Parathyroid adenoma (tissue), 2 donors: Measurements from ENCODE around the gene AKR1C2.
"Not testable (repeated sequence)": the region's sequence is repeated elsewhere in the genome, so short reads cannot be mapped to it uniquely, and the experiment has no call there.

Experiments used
- H2AFZ ChIP-seq: fragments of 300-600 bp; sonication (generic); one replicate; pipeline ENCODE4 v1.7.0; 2017; ENCODE audit warnings: antibody characterized with exemption, mild to moderate bottlenecking
- H3K27ac ChIP-seq: fragments of 300-600 bp; sonication (generic); one replicate; pipeline ENCODE4 v1.7.0; 2017
- H3K27me3 ChIP-seq: fragments of 300-600 bp; sonication (generic); one replicate; pipeline ENCODE4 v1.7.0; 2017; ENCODE audit warnings: low read length; ENCODE audit not compliant: control insufficient read depth, insufficient read depth
- H3K36me3 ChIP-seq: fragments of 300-600 bp; sonication (generic); one replicate; pipeline ENCODE4 v1.7.0; 2017; ENCODE audit warnings: low read length; ENCODE audit not compliant: control insufficient read depth, insufficient read depth
- H3K4me1 ChIP-seq: fragments of 300-600 bp; sonication (generic); one replicate; pipeline ENCODE4 v1.7.0; 2017; ENCODE audit warnings: control low read depth
- H3K4me2 ChIP-seq: fragments of 300-600 bp; sonication (generic); one replicate; pipeline ENCODE4 v1.7.0; 2017; ENCODE audit warnings: low read length
- H3K4me3 ChIP-seq: fragments of 300-600 bp; sonication (generic); one replicate; pipeline ENCODE4 v1.7.0; 2017; ENCODE audit warnings: low read depth, low read length
- H3K79me2 ChIP-seq: fragments of 300-600 bp; sonication (generic); one replicate; pipeline ENCODE4 v1.7.0; 2017; ENCODE audit warnings: control low read depth
- H3K9ac ChIP-seq: fragments of 300-600 bp; sonication (generic); one replicate; pipeline ENCODE4 v1.7.0; 2017; ENCODE audit warnings: mild to moderate bottlenecking
- H3K9me3 ChIP-seq: fragments of 300-600 bp; sonication (generic); one replicate; pipeline ENCODE4 v1.7.0; 2017; ENCODE audit warnings: low read length; ENCODE audit not compliant: control insufficient read depth
- TF ChIP-seq, protein P1 (sequence below): fragments of 300-600 bp; sonication (generic); IDR thresholded peaks from one replicate; pipeline ENCODE4 v1.7.0; 2017; ENCODE audit warnings: antibody characterized with exemption, mild to moderate bottlenecking
- donor health status: primary hyperparathyroidism.

AKR1C2 gene

DNA sequence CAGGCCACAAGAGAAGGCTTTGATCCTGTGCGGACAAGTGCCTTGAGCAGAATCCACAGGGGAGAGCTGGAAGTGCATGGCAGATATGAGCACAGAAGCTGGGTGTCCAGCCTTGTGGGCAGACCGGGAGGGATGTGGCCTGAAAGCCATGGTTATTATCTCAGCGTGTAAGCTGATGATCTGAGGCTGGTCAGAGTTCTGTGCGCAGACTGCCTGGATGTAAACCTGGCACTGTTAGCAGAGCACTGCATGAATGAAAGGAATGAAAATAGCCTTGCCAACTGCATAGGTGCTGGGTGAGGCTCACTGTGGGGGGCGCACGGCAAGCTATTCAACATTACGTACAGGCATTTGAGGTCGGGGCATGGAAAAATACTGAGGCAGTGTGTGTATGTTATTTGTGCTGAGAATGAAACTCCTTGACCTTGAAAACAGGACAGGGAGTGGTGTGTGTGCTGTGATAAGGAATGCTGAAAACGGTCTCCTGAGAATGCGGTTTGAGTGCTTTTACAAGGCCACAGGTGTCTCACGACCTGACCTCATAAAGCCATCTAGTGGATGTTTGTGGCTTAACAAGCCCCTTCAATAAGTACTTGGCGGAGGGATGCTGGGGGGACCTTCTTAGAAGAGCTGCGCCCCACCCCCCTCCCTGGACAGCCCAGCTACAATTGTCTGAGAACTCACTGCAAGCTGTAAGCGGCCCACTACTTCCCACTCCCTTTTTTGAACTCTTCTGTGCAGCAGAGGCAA, 21.8 kb downstream of the AKR1C2 start:
- Histone ChIP-seq H3K4me1 (no peaks in the 10 kb centered on the region), H3K9ac (no peak overlapping the region), H3K27ac (no peak overlapping the region), H3K79me2 (no peaks in the 10 kb centered on the region), H3K9me3 (no peaks in the 10 kb centered on the region), H3K4me3 (no peak overlapping the region), H3K4me2 (no peak overlapping the region), H3K36me3 (no peaks in the 10 kb centered on the region), H2AFZ (no peak overlapping the region), H3K27me3 (no peaks in the 10 kb centered on the region)
- TF ChIP-seq, protein P1, sequence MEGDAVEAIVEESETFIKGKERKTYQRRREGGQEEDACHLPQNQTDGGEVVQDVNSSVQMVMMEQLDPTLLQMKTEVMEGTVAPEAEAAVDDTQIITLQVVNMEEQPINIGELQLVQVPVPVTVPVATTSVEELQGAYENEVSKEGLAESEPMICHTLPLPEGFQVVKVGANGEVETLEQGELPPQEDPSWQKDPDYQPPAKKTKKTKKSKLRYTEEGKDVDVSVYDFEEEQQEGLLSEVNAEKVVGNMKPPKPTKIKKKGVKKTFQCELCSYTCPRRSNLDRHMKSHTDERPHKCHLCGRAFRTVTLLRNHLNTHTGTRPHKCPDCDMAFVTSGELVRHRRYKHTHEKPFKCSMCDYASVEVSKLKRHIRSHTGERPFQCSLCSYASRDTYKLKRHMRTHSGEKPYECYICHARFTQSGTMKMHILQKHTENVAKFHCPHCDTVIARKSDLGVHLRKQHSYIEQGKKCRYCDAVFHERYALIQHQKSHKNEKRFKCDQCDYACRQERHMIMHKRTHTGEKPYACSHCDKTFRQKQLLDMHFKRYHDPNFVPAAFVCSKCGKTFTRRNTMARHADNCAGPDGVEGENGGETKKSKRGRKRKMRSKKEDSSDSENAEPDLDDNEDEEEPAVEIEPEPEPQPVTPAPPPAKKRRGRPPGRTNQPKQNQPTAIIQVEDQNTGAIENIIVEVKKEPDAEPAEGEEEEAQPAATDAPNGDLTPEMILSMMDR = peak; percentile 44

DNA sequence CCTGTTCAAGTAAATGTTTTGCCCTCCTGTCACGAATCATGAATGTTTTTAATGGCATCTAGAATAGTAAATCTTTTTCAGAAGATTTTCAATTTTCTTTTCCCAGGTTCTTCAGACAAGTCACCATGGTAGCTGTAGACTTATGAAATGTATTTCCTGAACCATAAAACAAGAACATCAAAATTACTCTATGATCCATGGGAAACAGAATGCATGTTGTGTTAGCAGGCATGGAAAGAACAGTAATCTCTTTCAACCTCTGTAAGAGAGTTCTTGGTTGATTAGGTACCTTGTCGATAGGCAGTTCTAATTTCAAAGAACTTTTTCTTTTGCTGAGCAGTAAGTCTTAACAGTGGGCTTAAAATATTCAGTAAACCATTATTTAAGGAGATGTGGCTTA, 22.9 kb downstream of the AKR1C2 start:
- Histone ChIP-seq H3K27ac (no peak overlapping the region), H3K79me2 (no peaks in the 10 kb centered on the region), H3K4me3 (no peak overlapping the region), H3K4me1 (no peaks in the 10 kb centered on the region), H3K27me3 (no peaks in the 10 kb centered on the region), H3K9me3 (no peaks in the 10 kb centered on the region), H3K4me2 (no peak overlapping the region), H3K36me3 (no peaks in the 10 kb centered on the region), H2AFZ (no peak overlapping the region), H3K9ac (no peak overlapping the region)
- TF ChIP-seq, protein P1 = no peak

DNA sequence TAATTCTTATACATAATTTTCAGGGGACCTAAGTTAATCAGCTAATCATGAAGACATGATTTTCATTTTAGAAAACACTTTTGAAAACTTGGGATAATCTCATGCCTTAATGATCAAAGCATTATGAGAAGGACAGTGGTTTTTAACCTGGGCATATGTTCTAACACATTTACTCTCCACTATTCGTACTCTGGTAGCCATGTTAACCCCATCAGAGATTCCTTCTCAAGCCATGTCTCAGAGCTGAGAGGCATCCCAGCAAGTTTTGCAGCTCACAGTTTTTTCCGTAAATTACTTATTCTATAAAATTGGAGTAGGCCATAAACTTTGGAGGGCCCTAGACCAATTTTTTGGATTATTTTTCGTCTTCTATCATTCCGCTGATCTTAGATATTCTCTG, 24.8 kb downstream of the AKR1C2 start:
- H3K9me3 ChIP-seq = no peaks in the 10 kb centered on the region
- H3K4me3 ChIP-seq = no peak overlapping the region
- H3K36me3 ChIP-seq = no peaks in the 10 kb centered on the region
- TF ChIP-seq, protein P1 = no peak
- no peak overlapping the region for H3K9ac ChIP-seq
- no peaks in the 10 kb centered on the region for H3K4me1 ChIP-seq
- no peak overlapping the region for H3K27ac ChIP-seq
- H3K27me3 ChIP-seq = no peaks in the 10 kb centered on the region
- no peaks in the 10 kb centered on the region for H3K79me2 ChIP-seq
- H2AFZ ChIP-seq = no peak overlapping the region
- no peak overlapping the region for H3K4me2 ChIP-seq

DNA sequence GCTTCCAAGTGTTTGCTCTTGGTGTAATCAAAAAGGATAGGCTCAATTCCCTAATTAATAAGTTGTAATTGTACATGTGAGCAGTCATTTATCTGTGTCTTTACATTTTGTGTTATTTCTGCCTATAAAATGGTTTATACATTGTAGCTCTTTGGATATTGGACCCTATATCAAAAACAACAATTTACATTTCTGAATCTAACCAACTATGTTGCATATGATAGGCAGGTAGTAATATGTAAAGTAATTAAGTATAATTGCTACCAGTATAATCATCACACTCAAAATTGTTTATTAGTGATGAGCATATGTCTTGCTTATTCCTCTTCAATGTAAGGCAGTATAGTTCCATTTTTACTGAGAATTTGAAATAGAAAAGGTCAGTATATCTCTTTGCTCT, 26.6 kb downstream of the AKR1C2 start:
- Histone ChIP-seq H3K36me3 (no peaks in the 10 kb centered on the region), H2AFZ (no peak overlapping the region), H3K9me3 (no peaks in the 10 kb centered on the region), H3K27ac (no peak overlapping the region), H3K4me2 (no peak overlapping the region), H3K4me3 (no peak overlapping the region), H3K27me3 (no peaks in the 10 kb centered on the region), H3K4me1 (no peaks in the 10 kb centered on the region), H3K9ac (no peak overlapping the region), H3K79me2 (no peaks in the 10 kb centered on the region)
- TF ChIP-seq, protein P1 = no peak

DNA sequence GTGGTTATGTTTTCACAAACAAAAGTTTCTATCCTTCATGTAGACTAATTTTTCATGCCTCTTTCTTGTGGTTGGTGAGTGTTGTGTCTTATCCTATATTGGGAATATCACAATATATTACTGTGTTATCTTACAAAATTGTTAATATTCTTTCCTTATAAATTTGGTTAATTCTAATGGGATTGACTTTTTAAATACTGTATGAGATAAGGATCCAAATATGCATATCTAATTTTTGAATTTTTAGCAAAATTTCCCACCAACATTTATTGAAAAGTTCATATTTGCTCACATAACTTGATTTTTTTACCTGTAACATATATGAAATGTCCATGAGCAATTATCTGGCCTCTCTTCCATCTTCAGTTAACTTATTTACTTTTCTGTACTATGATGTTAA, 29.3 kb downstream of the AKR1C2 start:
- H3K27me3 ChIP-seq, H2AFZ ChIP-seq, H3K4me2 ChIP-seq, H3K4me1 ChIP-seq, H3K79me2 ChIP-seq, H3K9ac ChIP-seq, H3K9me3 ChIP-seq, H3K4me3 ChIP-seq, H3K27ac ChIP-seq, H3K36me3 ChIP-seq: not testable (repeated sequence)

DNA sequence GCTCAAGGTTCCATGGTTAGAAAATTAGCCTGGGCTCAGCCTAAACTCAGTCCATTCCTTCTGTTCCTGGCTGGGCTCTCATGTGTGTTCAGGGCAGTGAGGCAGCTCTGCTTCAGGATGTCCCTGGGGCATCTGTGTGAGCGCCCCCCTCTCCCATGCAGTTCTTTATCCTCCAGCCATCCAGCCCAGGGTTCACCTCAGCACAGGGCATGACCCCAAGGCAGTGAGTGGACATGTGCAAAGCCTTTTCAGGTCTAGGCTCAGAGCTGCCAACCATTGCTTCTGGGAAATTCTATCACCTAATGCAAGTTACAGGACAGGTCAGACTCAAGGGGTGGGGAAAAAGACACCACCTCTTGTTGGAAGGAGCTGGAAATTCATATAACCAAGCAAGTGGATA, 30.4 kb downstream of the AKR1C2 start:
- not testable (repeated sequence) for H3K36me3 ChIP-seq, H3K4me3 ChIP-seq, H3K9ac ChIP-seq, H3K4me1 ChIP-seq, H3K27me3 ChIP-seq, H2AFZ ChIP-seq, H3K9me3 ChIP-seq, H3K79me2 ChIP-seq, H3K27ac ChIP-seq, H3K4me2 ChIP-seq

DNA sequence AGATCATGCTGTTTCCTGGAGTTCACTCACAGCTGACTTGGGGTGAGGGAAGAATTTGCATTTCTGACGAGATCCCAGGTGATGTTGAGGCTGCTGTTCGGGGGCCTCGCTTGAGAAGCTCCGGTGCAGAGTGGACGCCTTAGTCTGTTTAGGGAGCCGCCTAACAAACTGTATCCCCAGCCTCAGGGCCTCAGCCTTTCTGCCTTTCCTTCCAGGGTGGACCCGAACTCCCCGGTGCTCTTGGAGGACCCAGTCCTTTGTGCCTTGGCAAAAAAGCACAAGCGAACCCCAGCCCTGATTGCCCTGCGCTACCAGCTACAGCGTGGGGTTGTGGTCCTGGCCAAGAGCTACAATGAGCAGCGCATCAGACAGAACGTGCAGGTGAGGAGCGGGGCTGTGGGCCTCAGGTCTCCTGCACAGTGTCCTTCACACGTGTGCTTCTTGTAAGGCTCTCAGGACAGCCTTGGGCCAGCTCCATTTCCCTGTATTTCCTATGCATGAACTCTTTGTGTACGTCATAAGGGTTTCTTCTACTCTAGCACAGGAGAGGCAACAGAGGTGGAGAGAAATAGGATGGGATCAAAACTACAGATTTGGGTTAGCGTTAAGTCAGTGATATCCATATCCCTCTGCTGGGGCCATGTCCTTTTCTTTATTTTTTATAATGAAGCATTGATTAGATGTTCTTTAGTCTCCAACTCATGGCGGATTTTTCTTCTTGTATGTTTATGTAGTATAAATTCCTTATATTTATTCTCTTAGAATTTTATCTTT, 31.1 kb downstream of the AKR1C2 start:
- not testable (repeated sequence) for H3K27ac ChIP-seq, H2AFZ ChIP-seq, H3K27me3 ChIP-seq, H3K79me2 ChIP-seq, H3K4me3 ChIP-seq, H3K36me3 ChIP-seq, H3K9ac ChIP-seq, H3K4me1 ChIP-seq, H3K4me2 ChIP-seq, H3K9me3 ChIP-seq
